GM06990 (cell line): ENCODE measurements around the gene PUM1.

Experiments used
- DNase-seq: peaks from one replicate; pipeline ENCODE4 v3.0.0-alpha.2; 2011; ENCODE audit not compliant: insufficient read length; ENCODE audit errors: extremely low read depth
- H3K27me3 ChIP-seq: replicated peaks from 2 replicates; pipeline ENCODE4 v1.6.0; 2011; ENCODE audit warnings: low read length; ENCODE audit not compliant: control insufficient read depth, insufficient read depth
- H3K36me3 ChIP-seq: 2 replicates; pipeline ENCODE4 v1.5.1; 2011; ENCODE audit warnings: low read length; ENCODE audit not compliant: control insufficient read depth, insufficient read depth
- H3K4me3 ChIP-seq: replicated peaks from 2 replicates; pipeline ENCODE4 v1.5.1; 2011; ENCODE audit warnings: low read depth, mild to moderate bottlenecking, control low read depth, low read length
- TF ChIP-seq, protein P1 (sequence below): IDR thresholded peaks from 2 replicates; pipeline ENCODE4 v1.5.1; 2011; ENCODE audit warnings: low read length, control low read depth, mild to moderate bottlenecking, inconsistent platforms; ENCODE audit not compliant: insufficient read depth, poor library complexity, severe bottlenecking

PUM1 gene

DNA sequence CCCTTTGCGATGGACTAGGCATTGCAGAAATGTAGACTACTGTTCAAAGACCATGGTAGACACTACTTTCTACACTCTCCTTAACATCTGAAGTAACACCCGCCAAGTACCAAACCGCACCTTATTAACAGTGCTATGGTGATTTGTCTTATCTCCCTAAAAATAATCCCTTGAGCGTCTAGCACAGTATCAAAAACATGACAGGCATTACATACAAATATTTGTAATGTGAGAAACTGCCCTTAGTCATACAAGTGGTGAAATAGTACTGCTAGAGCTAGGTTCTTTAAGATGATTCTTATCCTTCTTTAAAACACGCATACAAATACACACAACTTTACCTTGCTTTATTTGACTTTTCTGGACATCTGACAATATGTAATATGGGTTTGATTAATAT is 27.2 kb downstream of the PUM1 start:
- Histone ChIP-seq H3K27me3 (no peaks in the 10 kb centered on the region), H3K4me3 (no peak overlapping the region), H3K36me3 (peaks cover 8% of the 10 kb centered on the region)
- DNase-seq = no peak
- TF ChIP-seq, protein P1, sequence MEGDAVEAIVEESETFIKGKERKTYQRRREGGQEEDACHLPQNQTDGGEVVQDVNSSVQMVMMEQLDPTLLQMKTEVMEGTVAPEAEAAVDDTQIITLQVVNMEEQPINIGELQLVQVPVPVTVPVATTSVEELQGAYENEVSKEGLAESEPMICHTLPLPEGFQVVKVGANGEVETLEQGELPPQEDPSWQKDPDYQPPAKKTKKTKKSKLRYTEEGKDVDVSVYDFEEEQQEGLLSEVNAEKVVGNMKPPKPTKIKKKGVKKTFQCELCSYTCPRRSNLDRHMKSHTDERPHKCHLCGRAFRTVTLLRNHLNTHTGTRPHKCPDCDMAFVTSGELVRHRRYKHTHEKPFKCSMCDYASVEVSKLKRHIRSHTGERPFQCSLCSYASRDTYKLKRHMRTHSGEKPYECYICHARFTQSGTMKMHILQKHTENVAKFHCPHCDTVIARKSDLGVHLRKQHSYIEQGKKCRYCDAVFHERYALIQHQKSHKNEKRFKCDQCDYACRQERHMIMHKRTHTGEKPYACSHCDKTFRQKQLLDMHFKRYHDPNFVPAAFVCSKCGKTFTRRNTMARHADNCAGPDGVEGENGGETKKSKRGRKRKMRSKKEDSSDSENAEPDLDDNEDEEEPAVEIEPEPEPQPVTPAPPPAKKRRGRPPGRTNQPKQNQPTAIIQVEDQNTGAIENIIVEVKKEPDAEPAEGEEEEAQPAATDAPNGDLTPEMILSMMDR = no peak

DNA sequence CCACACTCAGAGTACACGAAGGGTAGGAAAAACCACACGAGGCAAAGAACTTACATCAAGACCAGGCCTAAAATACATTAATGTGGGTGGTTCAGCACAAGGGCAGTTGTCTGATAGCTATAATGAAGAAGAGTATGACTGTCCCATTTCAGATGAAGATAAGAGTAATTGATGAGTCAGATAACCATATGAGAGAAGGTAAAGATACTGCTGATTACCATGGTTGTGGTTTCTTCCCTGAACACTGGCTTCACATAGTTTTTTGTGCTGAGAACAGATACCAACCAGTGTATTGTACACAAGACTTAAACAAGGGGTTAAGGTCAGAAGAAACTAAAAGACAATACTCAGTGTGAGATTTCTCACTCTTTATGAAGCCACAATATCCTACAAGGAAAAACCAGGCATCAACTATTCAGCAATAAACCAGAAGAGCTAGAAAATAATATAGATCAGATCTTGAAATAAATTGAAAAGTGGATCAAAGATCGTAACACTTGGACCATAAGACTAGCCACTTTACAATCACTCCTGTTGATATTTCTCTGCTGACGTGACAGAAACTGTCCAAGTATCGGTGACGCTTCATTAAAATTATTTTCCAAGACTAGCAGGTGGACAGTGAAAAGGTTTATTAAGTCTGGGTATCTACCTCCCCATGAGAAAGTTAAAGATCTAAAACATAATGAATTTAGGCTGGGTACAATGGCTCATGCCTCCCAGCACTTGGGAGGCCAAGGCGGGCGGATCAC is 28.6 kb downstream of the PUM1 start:
- TF ChIP-seq, protein P1 = no peak
- no peak overlapping the region for H3K4me3 ChIP-seq
- no peaks in the 10 kb centered on the region for H3K27me3 ChIP-seq
- peaks cover 8% of the 10 kb centered on the region for H3K36me3 ChIP-seq
- no peak for DNase-seq

DNA sequence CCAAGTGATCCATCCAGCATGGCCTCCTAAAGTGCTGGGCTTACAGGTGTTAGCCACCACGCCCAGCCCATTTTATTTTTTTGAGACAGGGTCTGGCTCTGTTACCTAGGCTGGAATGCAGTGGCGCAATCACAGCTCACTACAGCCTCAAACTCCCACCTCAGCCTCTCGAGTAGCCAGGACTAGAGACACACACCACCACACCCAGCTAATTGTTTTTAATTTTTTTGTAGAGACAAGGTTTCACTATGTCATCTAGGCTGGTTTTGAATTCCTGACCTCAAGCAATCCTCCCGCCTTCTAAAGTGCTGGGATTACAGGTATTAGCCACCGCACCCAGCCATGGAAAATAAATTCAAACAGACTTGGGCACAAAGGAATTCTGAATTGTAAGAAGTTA is 31.9 kb downstream of the PUM1 start:
- H3K27me3 ChIP-seq = no peaks in the 10 kb centered on the region
- DNase-seq = no peak
- H3K4me3 ChIP-seq = no peak overlapping the region
- peaks cover 6% of the 10 kb centered on the region for H3K36me3 ChIP-seq
- TF ChIP-seq, protein P1 = no peak

DNA sequence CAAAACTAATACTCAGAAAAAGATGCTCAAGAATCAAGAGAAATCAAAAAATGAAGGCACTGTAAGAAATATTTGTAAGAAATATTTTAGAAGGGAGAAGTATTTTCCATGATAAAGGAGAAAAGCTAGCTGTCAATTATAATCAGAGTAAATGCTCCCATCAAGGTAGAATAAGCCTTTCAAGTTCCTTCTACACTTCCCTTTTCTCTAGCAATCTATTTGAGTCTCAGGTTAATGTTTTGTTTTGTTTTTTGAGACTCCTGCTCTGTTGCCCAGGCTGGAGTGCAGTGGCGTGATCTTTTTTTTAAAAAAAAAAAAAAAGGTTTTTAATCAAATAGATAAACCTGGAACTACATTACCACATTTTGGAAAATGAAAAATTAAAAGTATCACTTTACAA is 33.3 kb downstream of the PUM1 start:
- TF ChIP-seq, protein P1 = no peak
- Histone ChIP-seq H3K36me3 (peaks cover 6% of the 10 kb centered on the region), H3K27me3 (no peaks in the 10 kb centered on the region), H3K4me3 (no peak overlapping the region)
- no peak for DNase-seq

DNA sequence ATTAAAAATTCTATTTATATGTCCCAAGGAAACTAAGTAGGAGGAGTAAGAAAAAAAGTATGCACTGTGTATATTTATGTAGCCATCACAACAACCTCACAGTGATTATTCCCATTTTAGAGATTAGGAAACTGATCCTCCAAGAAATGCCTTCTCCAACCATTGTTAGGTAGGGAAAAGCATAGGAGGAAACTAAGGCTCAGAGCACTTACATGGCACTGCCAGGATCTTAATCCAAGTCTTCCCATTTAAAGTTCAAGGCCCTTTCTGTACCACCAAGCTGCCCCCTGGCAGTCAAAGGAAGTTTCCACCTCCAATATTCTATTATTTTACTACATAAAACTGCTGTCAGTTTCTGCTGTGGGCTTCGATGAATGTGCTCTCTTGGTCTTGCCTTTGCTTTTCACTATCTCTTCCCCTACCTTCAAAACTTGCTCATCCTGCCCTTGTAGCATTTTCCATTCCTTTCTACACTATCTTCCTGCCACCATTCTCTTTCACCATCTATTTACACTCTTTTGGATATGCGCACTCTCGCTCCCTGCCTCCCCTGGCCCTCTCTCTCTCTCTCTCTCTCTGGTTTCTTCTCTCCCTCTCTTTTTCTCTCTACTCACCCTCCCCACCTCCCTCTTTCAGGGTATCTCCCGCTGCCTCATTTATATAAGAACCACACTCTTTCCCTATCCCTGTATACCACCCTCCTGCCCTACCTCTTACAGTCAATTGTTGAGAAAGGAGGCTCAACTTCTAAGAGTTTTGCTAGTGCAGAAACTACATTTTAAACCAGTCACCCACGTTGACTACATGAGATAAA is 34.0 kb downstream of the PUM1 start:
- Histone ChIP-seq H3K27me3 (no peaks in the 10 kb centered on the region), H3K4me3 (no peak overlapping the region), H3K36me3 (peaks cover 5% of the 10 kb centered on the region)
- no peak for DNase-seq
- TF ChIP-seq, protein P1 = no peak
